ENCODE measurements around the gene CRYGA. TPM values are rescaled to one million over a fixed set of nuclear protein-coding genes. Genes with fewer than 3 reads are reported as not detected.
"Not testable (repeated sequence)": the region's sequence is repeated elsewhere in the genome, so short reads cannot be mapped to it uniquely, and the experiment has no call there.

The CRYGA gene
- total RNA-seq, 2 experiments from 2014 or later: not detected

DNA sequence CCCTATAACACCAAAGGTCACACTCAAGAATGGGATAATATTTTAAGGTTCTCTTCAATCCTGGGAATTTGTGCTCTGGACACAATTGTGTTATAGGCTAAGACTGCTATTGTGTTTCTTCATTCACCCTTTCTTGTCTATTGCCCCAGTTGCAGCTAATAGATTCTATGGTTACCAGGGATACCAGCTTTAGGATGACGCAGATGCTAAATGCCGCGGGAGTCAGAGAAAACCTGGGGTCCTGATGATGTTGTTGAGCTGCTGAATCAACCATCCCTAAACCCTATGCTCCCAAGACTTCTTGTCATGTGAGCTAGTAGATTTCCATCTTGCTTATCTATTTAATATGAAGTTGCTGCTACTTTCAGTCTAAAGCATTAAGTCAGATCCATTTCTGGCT lies 44.5 kb downstream of the CRYGA start:
- intact Hi-C loops (cut with micrococcal nuclease): no loop called here

DNA sequence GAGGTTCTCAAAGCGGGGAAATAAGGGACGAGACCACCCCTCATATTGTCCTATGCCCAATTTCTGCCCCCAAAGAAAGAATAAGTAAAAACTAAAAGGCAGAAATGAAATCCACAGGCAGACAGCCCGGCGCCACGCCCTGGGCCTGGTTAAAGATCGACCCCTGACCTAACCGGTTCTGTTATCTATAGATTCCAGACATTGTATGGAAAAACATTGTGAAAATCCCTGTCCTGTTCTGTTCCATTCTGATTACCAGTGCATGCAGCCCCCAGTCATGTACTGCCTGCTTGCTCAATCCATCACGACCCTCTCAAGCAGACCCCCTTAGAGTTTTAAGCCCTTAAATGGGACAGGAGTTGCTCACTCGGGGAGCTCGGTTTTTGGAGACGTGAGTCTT lies 46.0 kb downstream of the CRYGA start:
- H3K36me3 Mint-ChIP-seq (ENCODE audit: low read depth); intact Hi-C loops (cut with micrococcal nuclease); DNase-seq; H3K4me1 Mint-ChIP-seq (ENCODE audit: low read depth); POLR2A ChIA-PET; H3K27me3 Mint-ChIP-seq; CTCF ChIA-PET; H3K27ac Mint-ChIP-seq; H3K4me3 Mint-ChIP-seq; ATAC-seq; H3K9me3 Mint-ChIP-seq: not testable (repeated sequence)

More for the DNA sequence above, 44.5 kb downstream of the CRYGA start:
- Mint-ChIP-seq H3K4me3 (no peak overlapping the region), H3K36me3 (ENCODE audit: low read depth) (no peaks in the 10 kb centered on the region), H3K27me3 (peaks cover 5% of the 10 kb centered on the region), H3K27ac (no peak overlapping the region), H3K4me1 (ENCODE audit: low read depth) (peaks cover 1% of the 10 kb centered on the region), H3K9me3 (no peaks in the 10 kb centered on the region)
- TF ChIP-seq, protein P1, sequence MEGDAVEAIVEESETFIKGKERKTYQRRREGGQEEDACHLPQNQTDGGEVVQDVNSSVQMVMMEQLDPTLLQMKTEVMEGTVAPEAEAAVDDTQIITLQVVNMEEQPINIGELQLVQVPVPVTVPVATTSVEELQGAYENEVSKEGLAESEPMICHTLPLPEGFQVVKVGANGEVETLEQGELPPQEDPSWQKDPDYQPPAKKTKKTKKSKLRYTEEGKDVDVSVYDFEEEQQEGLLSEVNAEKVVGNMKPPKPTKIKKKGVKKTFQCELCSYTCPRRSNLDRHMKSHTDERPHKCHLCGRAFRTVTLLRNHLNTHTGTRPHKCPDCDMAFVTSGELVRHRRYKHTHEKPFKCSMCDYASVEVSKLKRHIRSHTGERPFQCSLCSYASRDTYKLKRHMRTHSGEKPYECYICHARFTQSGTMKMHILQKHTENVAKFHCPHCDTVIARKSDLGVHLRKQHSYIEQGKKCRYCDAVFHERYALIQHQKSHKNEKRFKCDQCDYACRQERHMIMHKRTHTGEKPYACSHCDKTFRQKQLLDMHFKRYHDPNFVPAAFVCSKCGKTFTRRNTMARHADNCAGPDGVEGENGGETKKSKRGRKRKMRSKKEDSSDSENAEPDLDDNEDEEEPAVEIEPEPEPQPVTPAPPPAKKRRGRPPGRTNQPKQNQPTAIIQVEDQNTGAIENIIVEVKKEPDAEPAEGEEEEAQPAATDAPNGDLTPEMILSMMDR (IDR thresholded peaks at IDR 0.05): no peak
- ChIA-PET POLR2A (interaction anchor here (0.7 kb wide), 1 partner anchor 57 kb away, joined by 3 read pairs; no protein-coding TSS in a partner anchor), CTCF (interaction anchor here (1.0 kb wide), 1 partner anchor 57 kb away, joined by 3 read pairs; no protein-coding TSS in a partner anchor)
- DNase-seq (no peak), ATAC-seq (no peak)

DNA sequence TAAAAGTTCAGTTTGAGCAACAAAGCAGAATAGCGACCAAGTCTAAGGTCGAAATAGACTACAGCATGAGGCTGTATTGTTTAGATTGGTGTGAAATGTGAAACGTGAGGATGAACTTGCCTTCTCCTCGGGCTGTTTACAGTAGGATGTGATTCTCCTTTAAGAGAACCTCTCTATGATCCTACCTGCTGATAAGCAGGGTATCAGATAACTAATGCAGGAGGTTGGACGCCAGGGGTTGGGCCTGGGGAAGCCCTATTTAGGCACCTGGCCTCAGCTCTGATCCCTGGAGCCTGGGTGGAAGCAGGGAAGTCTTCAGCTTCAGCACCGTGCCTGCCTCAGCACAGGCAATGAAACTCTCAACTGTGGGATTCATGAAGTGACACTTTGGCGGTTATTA lies 50.4 kb downstream of the CRYGA start:
- no peak overlapping the region for H3K4me3 Mint-ChIP-seq
- no peaks in the 10 kb centered on the region for H3K4me1 Mint-ChIP-seq (ENCODE audit: low read depth)
- no peak overlapping the region for H3K27ac Mint-ChIP-seq
- no peaks in the 10 kb centered on the region for H3K9me3 Mint-ChIP-seq
- TF ChIP-seq, protein P1 (IDR thresholded peaks at IDR 0.05): no peak
- no peak for DNase-seq
- no peaks in the 10 kb centered on the region for H3K36me3 Mint-ChIP-seq (ENCODE audit: low read depth)
- H3K27me3 Mint-ChIP-seq: peaks cover 4% of the 10 kb centered on the region
- intact Hi-C loops (cut with micrococcal nuclease): no loop called here
- CTCF ChIA-PET: interaction anchor here (0.7 kb wide), 1 partner anchor 63 kb away, joined by 3 read pairs; no protein-coding TSS in a partner anchor
- POLR2A ChIA-PET: no interaction called here
- ATAC-seq: no peak

DNA sequence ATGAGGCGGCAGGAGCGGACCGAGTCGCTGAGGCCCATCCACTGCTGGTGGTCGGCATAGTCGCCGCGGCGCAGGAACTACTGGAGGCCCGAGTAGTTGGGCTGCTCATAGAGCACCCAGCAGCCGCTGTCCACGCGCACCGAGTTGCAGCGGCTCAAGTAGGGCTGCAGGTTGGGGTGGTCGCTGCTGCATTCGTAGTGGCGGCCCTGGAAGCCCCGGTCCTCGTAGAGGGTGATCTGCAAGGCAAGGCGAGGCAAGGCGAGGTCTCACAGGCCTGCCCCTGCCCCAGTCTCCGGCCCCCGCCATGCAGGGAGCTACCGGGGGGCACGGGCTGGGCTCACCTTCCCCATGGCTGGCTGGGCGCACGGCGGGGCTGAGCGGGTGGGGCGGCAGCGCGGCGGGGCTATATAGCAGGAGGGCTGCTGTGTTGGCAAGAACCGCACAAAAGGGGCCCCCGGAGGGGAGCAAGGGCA lies 51.1 kb downstream of the CRYGA start:
- DNase-seq, POLR2A ChIA-PET: not testable (repeated sequence)

More for the DNA sequence above, 51.1 kb downstream of the CRYGA start:
- intact Hi-C loops (cut with micrococcal nuclease); H3K4me3 Mint-ChIP-seq; H3K27me3 Mint-ChIP-seq; H3K27ac Mint-ChIP-seq; ATAC-seq; H3K36me3 Mint-ChIP-seq (ENCODE audit: low read depth); H3K9me3 Mint-ChIP-seq; H3K4me1 Mint-ChIP-seq (ENCODE audit: low read depth): not testable (repeated sequence)
- CTCF ChIA-PET: interaction anchor here (0.7 kb wide), 1 partner anchor 63 kb away, joined by 3 read pairs; no protein-coding TSS in a partner anchor

Other genes with a start within 250 kb of the CRYGA start
- 1 to 10 TPM; 4.5 to 4.7 TPM for gene PLEKHM3, start 138.1 kb downstream of the CRYGA start, total RNA-seq
- gene CRYGD, start 39.1 kb downstream of the CRYGA start, total RNA-seq: not detected
- gene CRYGC, start 33.8 kb downstream of the CRYGA start, total RNA-seq: not detected
- not detected for gene CRYGB, start 17.4 kb downstream of the CRYGA start, total RNA-seq
- gene C2orf80, start 26.4 kb upstream of the CRYGA start, total RNA-seq: not detected
- gene IDH1, start 91.5 kb upstream of the CRYGA start, total RNA-seq: 10 to 100 TPM; 19.0 to 19.7 TPM
- 10 to 100 TPM; 16.4 to 16.9 TPM for gene PIKFYVE, start 102.7 kb upstream of the CRYGA start, total RNA-seq
- not detected for gene PTH2R, start 243.2 kb upstream of the CRYGA start, total RNA-seq